HG03342 (cell line): ENCODE results near the gene ARIH2.
A peak's percentile ranks its signal among the peaks of the same experiment; 100 is the strongest.

Source experiments
- ATAC-seq: cut with Tn5 transposase; IDR thresholded peaks from one replicate; pipeline ENCODE4 v1.9.1; 2021; ENCODE audit warnings: mild to moderate bottlenecking, moderate library complexity; ENCODE audit not compliant: unreplicated experiment

The ARIH2 gene

GRCh38 chr3:49017971-49018706 is 99.5 kb downstream of the ARIH2 start, which contains the start of gene DALRD3:
Gene DALRD3, minus strand, starts transcription at chr3:49018580. Its CDS starts 16 bp downstream, at chr3:49018564.
- ATAC-seq, result no peak

GRCh38 chr3:49018707-49019006 is 100.0 kb downstream of the ARIH2 start:
- ATAC-seq, result no peak

- ATAC-seq, result no peak
These were observed 101.3 kb downstream of the ARIH2 start for GRCh38 chr3:49019941-49020329.

- ATAC-seq, result no peak
These were observed 101.9 kb downstream of the ARIH2 start for GRCh38 chr3:49020330-49021212.

- peak; percentile 47 for ATAC-seq
These were observed 102.7 kb downstream of the ARIH2 start for GRCh38 chr3:49021213-49021812.

GRCh38 chr3:49021813-49022687 is 103.4 kb downstream of the ARIH2 start, which contains the start of gene NDUFAF3:
Gene NDUFAF3, plus strand, starts transcription at chr3:49022121. Its CDS starts 24 bp downstream, at chr3:49022145.
- ATAC-seq, result peak; percentile 62

GRCh38 chr3:49022688-49023171 is 104.1 kb downstream of the ARIH2 start:
- no peak for ATAC-seq

- ATAC-seq, result no peak
These were observed 105.1 kb downstream of the ARIH2 start for GRCh38 chr3:49023775-49024174.

- no peak for ATAC-seq
These were observed 105.8 kb downstream of the ARIH2 start for GRCh38 chr3:49024449-49024848.

- ATAC-seq, result no peak
These were observed 106.6 kb downstream of the ARIH2 start for GRCh38 chr3:49025005-49025792.

GRCh38 chr3:49025793-49026520 is 107.3 kb downstream of the ARIH2 start:
- no peak for ATAC-seq

GRCh38 chr3:49026536-49026935 is 107.9 kb downstream of the ARIH2 start:
- no peak for ATAC-seq

GRCh38 chr3:49027634-49028033 is 109.0 kb downstream of the ARIH2 start:
- no peak for ATAC-seq

- ATAC-seq, result no peak
These were observed 109.6 kb downstream of the ARIH2 start for GRCh38 chr3:49028298-49028672.

GRCh38 chr3:49028673-49029562 is 110.3 kb downstream of the ARIH2 start, which contains the start of gene IMPDH2:
Gene IMPDH2, minus strand, starts transcription at chr3:49029398. Its CDS starts 48 bp downstream, at chr3:49029350.
- peak; percentile 88 for ATAC-seq

GRCh38 chr3:49029563-49029884 is 110.9 kb downstream of the ARIH2 start:
- no peak for ATAC-seq

- ATAC-seq, result no peak
These were observed 111.7 kb downstream of the ARIH2 start for GRCh38 chr3:49030321-49030720.

GRCh38 chr3:49032646-49033304 is 114.1 kb downstream of the ARIH2 start:
- no peak for ATAC-seq
